ENCODE data around the gene HOXB13.

DNA sequence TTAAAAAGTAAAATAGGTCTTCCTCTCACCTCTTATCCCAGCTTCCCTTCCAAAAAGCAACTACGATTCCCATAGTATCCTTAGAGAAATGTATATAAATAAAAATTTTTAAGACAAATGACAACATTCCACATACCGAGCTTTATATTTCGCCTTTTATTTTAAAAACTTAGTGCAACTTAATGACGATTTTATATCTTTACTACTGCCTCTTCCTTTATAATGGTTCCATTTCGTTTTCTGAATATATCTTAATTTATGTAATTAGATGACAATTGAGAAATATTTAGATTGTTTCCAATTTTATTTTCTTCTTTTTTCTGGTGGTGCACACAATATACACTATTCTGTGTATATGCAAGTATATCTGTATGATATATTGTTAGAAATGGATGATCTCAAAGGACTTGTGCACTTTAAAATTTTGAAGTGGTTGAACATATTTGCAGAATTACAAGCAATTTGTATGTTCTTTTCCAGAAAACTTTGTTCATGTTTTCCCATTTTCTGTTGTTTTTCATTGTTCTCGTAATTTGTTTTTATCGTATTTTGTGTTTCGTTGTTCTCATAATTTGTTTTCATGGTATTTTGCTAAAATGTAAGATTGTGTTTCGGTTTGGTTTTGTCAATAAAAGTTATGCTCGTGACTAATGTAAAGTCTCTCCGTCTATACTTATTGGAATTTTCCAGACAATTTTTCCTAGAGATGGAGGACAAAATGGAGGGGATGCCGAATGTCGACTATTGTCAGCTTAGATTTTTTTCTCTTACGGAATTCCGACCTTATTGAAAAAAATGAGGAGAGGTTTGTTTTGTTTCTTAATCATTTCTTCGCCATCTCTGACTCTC, 20.4 kb upstream of the HOXB13 start:
- TF ChIP-seq, protein P1, sequence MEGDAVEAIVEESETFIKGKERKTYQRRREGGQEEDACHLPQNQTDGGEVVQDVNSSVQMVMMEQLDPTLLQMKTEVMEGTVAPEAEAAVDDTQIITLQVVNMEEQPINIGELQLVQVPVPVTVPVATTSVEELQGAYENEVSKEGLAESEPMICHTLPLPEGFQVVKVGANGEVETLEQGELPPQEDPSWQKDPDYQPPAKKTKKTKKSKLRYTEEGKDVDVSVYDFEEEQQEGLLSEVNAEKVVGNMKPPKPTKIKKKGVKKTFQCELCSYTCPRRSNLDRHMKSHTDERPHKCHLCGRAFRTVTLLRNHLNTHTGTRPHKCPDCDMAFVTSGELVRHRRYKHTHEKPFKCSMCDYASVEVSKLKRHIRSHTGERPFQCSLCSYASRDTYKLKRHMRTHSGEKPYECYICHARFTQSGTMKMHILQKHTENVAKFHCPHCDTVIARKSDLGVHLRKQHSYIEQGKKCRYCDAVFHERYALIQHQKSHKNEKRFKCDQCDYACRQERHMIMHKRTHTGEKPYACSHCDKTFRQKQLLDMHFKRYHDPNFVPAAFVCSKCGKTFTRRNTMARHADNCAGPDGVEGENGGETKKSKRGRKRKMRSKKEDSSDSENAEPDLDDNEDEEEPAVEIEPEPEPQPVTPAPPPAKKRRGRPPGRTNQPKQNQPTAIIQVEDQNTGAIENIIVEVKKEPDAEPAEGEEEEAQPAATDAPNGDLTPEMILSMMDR (IDR thresholded peaks at IDR 0.05 in 8 of 11, conservative IDR thresholded peaks at IDR 0.05 in 3 of 11): no peak
- TF ChIP-seq POLR2AphosphoS5 (IDR thresholded peaks at IDR 0.05): no peak
